GM12878 (cell line): ENCODE results near the gene HPS3. TPM values are rescaled to one million over a fixed set of nuclear protein-coding genes. Genes with fewer than 3 reads are reported as not detected.
A peak's percentile ranks its signal among the peaks of the same experiment; 100 is the strongest.

Source experiments
- ATAC-seq: fragments of 200-7000 bp; cut with Tn5 transposase; 3 replicates; pipeline ENCODE4 v1.9.1; 2020; ENCODE audit warnings: mild to moderate bottlenecking, moderate library complexity
- BruUV-seq: library from RNA; stranded (reverse); fragments of 400-500 nt; replicated peaks from 2 replicates; lab custom pipeline; 2021; lab: Mats Ljungman, UMichigan
- CTCF ChIA-PET: fragments of 300-600 bp; sonication (Branson Sonifier 250); formaldehyde crosslinking; extraction: SDS; loops from one replicate; lab custom pipeline; 2021; ENCODE audit warnings: inconsistent platforms; lab: Yijun Ruan, JAX
- POLR2A ChIA-PET: fragments of 350-600 bp; formaldehyde crosslinking; extraction: SDS; loops from one replicate; lab custom pipeline; 2021; ENCODE audit warnings: inconsistent platforms; lab: Charles Lee
- RAD21 ChIA-PET: fragments of 300-600 bp; sonication (Branson Sonifier 250); formaldehyde crosslinking; loops from one replicate; lab custom pipeline; 2023; ENCODE audit warnings: antibody characterized with exemption; ENCODE audit not compliant: unreplicated experiment; lab: Charles Lee
- SMC1A ChIA-PET: fragments of 300-600 bp; sonication (Branson Sonifier 250); formaldehyde crosslinking; loops from one replicate; lab custom pipeline; 2023; ENCODE audit not compliant: unreplicated experiment, uncharacterized antibody; lab: Charles Lee
- DNase-seq: peaks from one replicate; pipeline ENCODE4 v3.0.0-alpha.2; 2011; ENCODE audit warnings: low read depth, low spot score
- FAIRE-seq: peaks from 3 replicates; lab custom pipeline; 2011; peaks lifted over from hg19 to GRCh38; lab: Jason Lieb, UNC
- H2AFZ ChIP-seq: 2 replicates; pipeline ENCODE4 v1.6.0; 2011; ENCODE audit warnings: low read depth, low read length, control low read depth; ENCODE audit not compliant: control insufficient read depth
- H3K27ac ChIP-seq: 2 replicates; pipeline ENCODE4 v1.5.1; 2011; ENCODE audit warnings: control low read depth; ENCODE audit not compliant: control insufficient read depth, insufficient read depth
- H3K27me3 ChIP-seq, 2 experiments: replicated peaks in 1 of 2; 2 replicates each; pipeline versions ENCODE4 v1.6.0 to v1.6.1; 2011; ENCODE audit warnings: low read length in 1 of 2; ENCODE audit not compliant: control insufficient read depth in 2 of 2, insufficient read depth in 2 of 2
- H3K36me3 ChIP-seq, 2 experiments: 2 replicates each; pipeline ENCODE4 v1.5.1; 2011; ENCODE audit warnings: low read length in 1 of 2; ENCODE audit not compliant: control insufficient read depth in 2 of 2, insufficient read depth in 2 of 2
- H3K4me1 ChIP-seq: 2 replicates; pipeline ENCODE4 v1.6.1; 2011; ENCODE audit warnings: mild to moderate bottlenecking, low read length, moderate library complexity, mixed read lengths; ENCODE audit not compliant: control insufficient read depth, insufficient read depth
- H3K4me2 ChIP-seq: 2 replicates; pipeline ENCODE4 v1.6.0; 2011; ENCODE audit warnings: control low read depth; ENCODE audit not compliant: control insufficient read depth, insufficient read depth
- H3K4me3 ChIP-seq: fragments of 200-600 bp; sonication (generic); 2 replicates; pipeline ENCODE4 v1.5.1; 2016
- H3K79me2 ChIP-seq: 2 replicates; pipeline ENCODE4 v1.6.0; 2011; ENCODE audit warnings: low read length; ENCODE audit not compliant: control insufficient read depth, insufficient read depth
- H3K9ac ChIP-seq: 2 replicates; pipeline ENCODE4 v1.8.0; 2011; ENCODE audit warnings: low read length, control low read depth, mixed read lengths; ENCODE audit not compliant: control insufficient read depth, insufficient read depth
- H3K9me3 ChIP-seq: replicated peaks from 3 replicates; pipeline ENCODE4 v1.5.1; 2011; ENCODE audit warnings: mild to moderate bottlenecking, low read length; ENCODE audit not compliant: control insufficient read depth, insufficient read depth
- H4K20me1 ChIP-seq: 2 replicates; pipeline ENCODE4 v1.6.0; 2011; ENCODE audit not compliant: control insufficient read depth, insufficient read depth
- CREM ChIP-seq: IDR thresholded peaks from 2 replicates; pipeline ENCODE4 v1.6.1; 2014; ENCODE audit warnings: antibody characterized with exemption, low read depth
- KAT2A ChIP-seq: conservative IDR thresholded peaks from 2 replicates; pipeline ENCODE4 v1.6.1; 2011; ENCODE audit warnings: low read depth, low read length; ENCODE audit not compliant: control insufficient read depth
- PML ChIP-seq: IDR thresholded peaks from 2 replicates; pipeline ENCODE4 v1.6.1; 2012; ENCODE audit warnings: low read length, inconsistent platforms
- TCF3 ChIP-seq: IDR thresholded peaks from 2 replicates; pipeline ENCODE4 v1.6.1; 2012; ENCODE audit warnings: low read depth, mild to moderate bottlenecking, low read length, borderline replicate concordance; ENCODE audit not compliant: insufficient read depth
- WGBS: methylation state at CpG from one replicate; pipeline ENCODE4 v1.1.6; 2016; ENCODE audit warnings: low lambda C conversion rate; ENCODE audit not compliant: insufficient replicate concordance, insufficient coverage; ENCODE audit errors: missing lambda C conversion rate; 5-methylcytosine and 5-hydroxymethylcytosine counted together
- in situ Hi-C: fragments of 300-500 bp; cut with MboI; formaldehyde crosslinking; loops from 9 replicates; pipeline ENCODE4 v1.14.3; 2018; ENCODE audit warnings: mixed read lengths
- intact Hi-C: fragments of 100-400 bp; cut with micrococcal nuclease; formaldehyde crosslinking; loops from one replicate; pipeline ENCODE4 v1.14.2; 2022; ENCODE audit not compliant: unreplicated experiment
- polyA plus RNA-seq, 11 experiments: library from polyadenylated mRNA; depleted of rRNA in 4 of 11; unstranded in 6 of 11; stranded (reverse) in 5 of 11; fragments of >200 nt; fragmentation: Nextera tagmentation in 4 of 11; fragmentation: Illumina TruSeq in 1 of 11; extraction: Ambion mirVana in 4 of 11; extraction: Trizol in 1 of 11; gene quantifications; 1 replicate in 1 of 11; 2 replicates in 10 of 11; pipeline versions ENCODE4 v1.2.1 to v1.2.3, GENCODE V29; 2011 to 2016; ENCODE audit warnings: inconsistent platforms in 2 of 11, missing spikeins in 2 of 11, low read depth in 1 of 11
- total RNA-seq, 4 experiments: library from RNA; depleted of rRNA in 3 of 4; stranded (reverse); fragments of >200 nt in 3 of 4; fragmentation: Illumina TruSeq in 1 of 4; extraction: Trizol in 1 of 4; gene quantifications; 2 replicates each; pipeline versions ENCODE4 v1.2.1 to v1.2.3, GENCODE V29; 2013 to 2021
- TF ChIP-seq, protein P1 (sequence below): IDR thresholded peaks from 2 replicates; pipeline ENCODE4 v1.6.1; 2012; ENCODE audit warnings: low read depth, low read length, improper control_type of control experiment
- TF ChIP-seq, protein P2 (sequence below): fragments of 450-650 bp; IDR thresholded peaks from 2 replicates; pipeline ENCODE4 v1.6.1; 2016; ENCODE audit warnings: mild to moderate bottlenecking
- TF ChIP-seq, protein P3 (sequence below): fragments of 450-650 bp; conservative IDR thresholded peaks from 2 replicates; pipeline ENCODE4 v1.6.1; 2017; ENCODE audit warnings: mild to moderate bottlenecking, moderate library complexity
- TF ChIP-seq, protein P4 (sequence below): fragments of 450-650 bp; formaldehyde crosslinking; IDR thresholded peaks from 2 replicates; pipeline ENCODE4 v1.4.0; 2020; ENCODE audit warnings: mild to moderate bottlenecking, moderate library complexity

The HPS3 gene
- total and polyA plus RNA-seq, 10 of the 15 experiments (the other 5 are each of a cell fraction or from before 2014, with no cell fraction given): 2.7 to 26.5 (median 14.8) TPM

DNA sequence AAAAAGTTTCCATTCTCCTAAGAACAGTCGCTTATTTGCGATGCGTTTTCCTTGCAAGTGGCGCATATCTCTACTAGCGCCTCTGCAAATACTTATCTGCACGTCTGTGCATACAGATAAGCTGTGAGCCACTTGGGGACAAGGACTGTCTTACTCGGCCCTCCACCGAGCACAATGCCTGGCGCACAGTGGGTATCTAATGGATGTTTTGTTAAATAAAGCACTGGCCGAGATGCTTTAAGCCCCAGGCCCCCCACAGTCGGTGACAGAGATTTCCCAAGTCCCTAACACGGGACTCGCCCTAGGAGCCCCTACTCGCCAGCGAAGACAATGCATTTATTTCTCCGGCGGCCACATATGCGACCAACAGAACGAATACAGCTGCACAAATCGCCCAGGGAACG is 43.6 kb upstream of the HPS3 start:
- Histone ChIP-seq H2AFZ (peak overlapping the region; percentile 86), H3K4me1 (peaks cover 20% of the 10 kb centered on the region), H3K4me2 (peak overlapping the region; percentile 84), H3K27me3 (no peaks in the 10 kb centered on the region), H3K79me2 (peaks cover 35% of the 10 kb centered on the region), H3K36me3 (peaks cover 0 to 6% of the 10 kb centered on the region in 2 experiments; a peak in 1 of 4 replicates), H3K27ac (peak overlapping the region; percentile 41), H4K20me1 (no peaks in the 10 kb centered on the region), H3K4me3 (peak overlapping the region; percentile 90), H3K9me3 (no peaks in the 10 kb centered on the region; the same call in 1 of the 3 replicates), H3K9ac (peak overlapping the region; percentile 74)
- ChIA-PET SMC1A (interaction anchor here (0.8 to 1.9 kb wide), 3 partner anchors 8 to 42 kb away, joined by 3 to 6 read pairs (median 3); no protein-coding TSS in a partner anchor), POLR2A (no interaction called here), RAD21 (no interaction called here), CTCF (interaction anchor here (1.0 to 1.5 kb wide), 2 partner anchors 13 to 35 kb away, joined by 3 to 4 read pairs; no protein-coding TSS in a partner anchor)
- DNase-seq (no peak), ATAC-seq (peak; percentile 75), FAIRE-seq (no peak)
- peak; percentile 14; the same call in 1 of the 2 replicates for TF ChIP-seq CREM
- TF ChIP-seq KAT2A: no peak
- TF ChIP-seq, protein P1, sequence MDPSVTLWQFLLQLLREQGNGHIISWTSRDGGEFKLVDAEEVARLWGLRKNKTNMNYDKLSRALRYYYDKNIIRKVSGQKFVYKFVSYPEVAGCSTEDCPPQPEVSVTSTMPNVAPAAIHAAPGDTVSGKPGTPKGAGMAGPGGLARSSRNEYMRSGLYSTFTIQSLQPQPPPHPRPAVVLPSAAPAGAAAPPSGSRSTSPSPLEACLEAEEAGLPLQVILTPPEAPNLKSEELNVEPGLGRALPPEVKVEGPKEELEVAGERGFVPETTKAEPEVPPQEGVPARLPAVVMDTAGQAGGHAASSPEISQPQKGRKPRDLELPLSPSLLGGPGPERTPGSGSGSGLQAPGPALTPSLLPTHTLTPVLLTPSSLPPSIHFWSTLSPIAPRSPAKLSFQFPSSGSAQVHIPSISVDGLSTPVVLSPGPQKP: no peak
- TF ChIP-seq, protein P2, sequence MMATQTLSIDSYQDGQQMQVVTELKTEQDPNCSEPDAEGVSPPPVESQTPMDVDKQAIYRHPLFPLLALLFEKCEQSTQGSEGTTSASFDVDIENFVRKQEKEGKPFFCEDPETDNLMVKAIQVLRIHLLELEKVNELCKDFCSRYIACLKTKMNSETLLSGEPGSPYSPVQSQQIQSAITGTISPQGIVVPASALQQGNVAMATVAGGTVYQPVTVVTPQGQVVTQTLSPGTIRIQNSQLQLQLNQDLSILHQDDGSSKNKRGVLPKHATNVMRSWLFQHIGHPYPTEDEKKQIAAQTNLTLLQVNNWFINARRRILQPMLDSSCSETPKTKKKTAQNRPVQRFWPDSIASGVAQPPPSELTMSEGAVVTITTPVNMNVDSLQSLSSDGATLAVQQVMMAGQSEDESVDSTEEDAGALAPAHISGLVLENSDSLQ: no peak
- no peak for TF ChIP-seq TCF3
- TF ChIP-seq PML: no peak
- TF ChIP-seq, protein P3, sequence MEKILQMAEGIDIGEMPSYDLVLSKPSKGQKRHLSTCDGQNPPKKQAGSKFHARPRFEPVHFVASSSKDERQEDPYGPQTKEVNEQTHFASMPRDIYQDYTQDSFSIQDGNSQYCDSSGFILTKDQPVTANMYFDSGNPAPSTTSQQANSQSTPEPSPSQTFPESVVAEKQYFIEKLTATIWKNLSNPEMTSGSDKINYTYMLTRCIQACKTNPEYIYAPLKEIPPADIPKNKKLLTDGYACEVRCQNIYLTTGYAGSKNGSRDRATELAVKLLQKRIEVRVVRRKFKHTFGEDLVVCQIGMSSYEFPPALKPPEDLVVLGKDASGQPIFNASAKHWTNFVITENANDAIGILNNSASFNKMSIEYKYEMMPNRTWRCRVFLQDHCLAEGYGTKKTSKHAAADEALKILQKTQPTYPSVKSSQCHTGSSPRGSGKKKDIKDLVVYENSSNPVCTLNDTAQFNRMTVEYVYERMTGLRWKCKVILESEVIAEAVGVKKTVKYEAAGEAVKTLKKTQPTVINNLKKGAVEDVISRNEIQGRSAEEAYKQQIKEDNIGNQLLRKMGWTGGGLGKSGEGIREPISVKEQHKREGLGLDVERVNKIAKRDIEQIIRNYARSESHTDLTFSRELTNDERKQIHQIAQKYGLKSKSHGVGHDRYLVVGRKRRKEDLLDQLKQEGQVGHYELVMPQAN: peak; percentile 19; the same call in 1 of the 2 replicates
- TF ChIP-seq, protein P4, sequence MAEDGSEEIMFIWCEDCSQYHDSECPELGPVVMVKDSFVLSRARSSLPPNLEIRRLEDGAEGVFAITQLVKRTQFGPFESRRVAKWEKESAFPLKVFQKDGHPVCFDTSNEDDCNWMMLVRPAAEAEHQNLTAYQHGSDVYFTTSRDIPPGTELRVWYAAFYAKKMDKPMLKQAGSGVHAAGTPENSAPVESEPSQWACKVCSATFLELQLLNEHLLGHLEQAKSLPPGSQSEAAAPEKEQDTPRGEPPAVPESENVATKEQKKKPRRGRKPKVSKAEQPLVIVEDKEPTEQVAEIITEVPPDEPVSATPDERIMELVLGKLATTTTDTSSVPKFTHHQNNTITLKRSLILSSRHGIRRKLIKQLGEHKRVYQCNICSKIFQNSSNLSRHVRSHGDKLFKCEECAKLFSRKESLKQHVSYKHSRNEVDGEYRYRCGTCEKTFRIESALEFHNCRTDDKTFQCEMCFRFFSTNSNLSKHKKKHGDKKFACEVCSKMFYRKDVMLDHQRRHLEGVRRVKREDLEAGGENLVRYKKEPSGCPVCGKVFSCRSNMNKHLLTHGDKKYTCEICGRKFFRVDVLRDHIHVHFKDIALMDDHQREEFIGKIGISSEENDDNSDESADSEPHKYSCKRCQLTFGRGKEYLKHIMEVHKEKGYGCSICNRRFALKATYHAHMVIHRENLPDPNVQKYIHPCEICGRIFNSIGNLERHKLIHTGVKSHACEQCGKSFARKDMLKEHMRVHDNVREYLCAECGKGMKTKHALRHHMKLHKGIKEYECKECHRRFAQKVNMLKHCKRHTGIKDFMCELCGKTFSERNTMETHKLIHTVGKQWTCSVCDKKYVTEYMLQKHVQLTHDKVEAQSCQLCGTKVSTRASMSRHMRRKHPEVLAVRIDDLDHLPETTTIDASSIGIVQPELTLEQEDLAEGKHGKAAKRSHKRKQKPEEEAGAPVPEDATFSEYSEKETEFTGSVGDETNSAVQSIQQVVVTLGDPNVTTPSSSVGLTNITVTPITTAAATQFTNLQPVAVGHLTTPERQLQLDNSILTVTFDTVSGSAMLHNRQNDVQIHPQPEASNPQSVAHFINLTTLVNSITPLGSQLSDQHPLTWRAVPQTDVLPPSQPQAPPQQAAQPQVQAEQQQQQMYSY (CRISPR knock-in tag): no peak
- intact Hi-C loops: no loop called here
- in situ Hi-C loops: no loop called here
- TSS peak; percentile 74 for BruUV-seq
- WGBS: 1% methylated on average over 21 of the region's 21 CpGs
